RCC 7860 (cell line): ENCODE measurements around the gene SUSD5.
"Not testable (repeated sequence)": the region's sequence is repeated elsewhere in the genome, so short reads cannot be mapped to it uniquely, and the experiment has no call there.

Experiments
- DNase-seq: peaks from one replicate; pipeline ENCODE4 v3.0.0-alpha.2; 2015; ENCODE audit warnings: low spot score
- FAIRE-seq: peaks from 2 replicates; lab custom pipeline; 2012; peaks lifted over from hg19 to GRCh38; lab: Jason Lieb, UNC

SUSD5 gene

DNA sequence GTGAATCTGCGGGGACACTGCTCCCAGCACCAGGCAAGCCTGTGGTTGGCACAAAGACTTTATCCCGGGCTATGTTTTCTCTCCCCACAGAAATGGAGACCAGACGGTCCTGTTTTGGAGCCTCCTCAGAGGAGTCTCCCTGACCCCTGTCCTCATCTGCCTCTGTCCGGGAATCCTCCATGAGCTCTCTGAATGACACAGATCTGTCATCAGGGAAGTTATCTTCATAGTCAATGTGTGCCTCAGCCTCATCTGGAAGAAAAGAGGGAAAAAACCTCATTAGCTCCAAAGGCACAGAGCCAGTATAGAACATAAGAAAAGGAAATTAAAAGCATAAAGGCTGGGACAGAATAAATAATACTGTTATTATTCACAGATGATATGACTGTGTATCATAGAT, 64.8 kb downstream of the SUSD5 start:
- no peak for DNase-seq
- FAIRE-seq, result no peak

- DNase-seq (peak; percentile 57), FAIRE-seq (no peak)
These were observed 65.9 kb downstream of the SUSD5 start for GRCh38 chr3:33152363-33153360.

DNA sequence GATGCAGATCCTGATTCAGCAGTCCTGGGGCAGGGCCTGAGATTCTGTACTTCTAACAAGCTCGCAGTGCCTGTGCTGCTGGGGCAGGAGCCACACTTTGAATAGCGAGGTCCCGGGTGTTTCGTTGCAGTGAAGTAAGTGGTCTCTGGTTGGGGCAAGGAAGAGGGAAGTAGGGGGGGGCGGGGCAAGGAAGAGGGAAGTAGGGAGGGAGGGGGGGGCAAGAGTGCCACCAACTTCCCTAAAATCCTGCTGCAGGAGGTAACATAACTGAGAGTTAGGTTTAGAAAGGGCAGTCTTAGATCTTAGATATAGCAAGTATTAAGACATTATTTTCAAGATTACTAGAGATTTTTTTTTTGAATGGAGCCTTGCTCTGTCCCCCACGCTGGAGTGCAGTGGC, 69.3 kb downstream of the SUSD5 start:
- no peak for FAIRE-seq
- DNase-seq, result no peak

DNA sequence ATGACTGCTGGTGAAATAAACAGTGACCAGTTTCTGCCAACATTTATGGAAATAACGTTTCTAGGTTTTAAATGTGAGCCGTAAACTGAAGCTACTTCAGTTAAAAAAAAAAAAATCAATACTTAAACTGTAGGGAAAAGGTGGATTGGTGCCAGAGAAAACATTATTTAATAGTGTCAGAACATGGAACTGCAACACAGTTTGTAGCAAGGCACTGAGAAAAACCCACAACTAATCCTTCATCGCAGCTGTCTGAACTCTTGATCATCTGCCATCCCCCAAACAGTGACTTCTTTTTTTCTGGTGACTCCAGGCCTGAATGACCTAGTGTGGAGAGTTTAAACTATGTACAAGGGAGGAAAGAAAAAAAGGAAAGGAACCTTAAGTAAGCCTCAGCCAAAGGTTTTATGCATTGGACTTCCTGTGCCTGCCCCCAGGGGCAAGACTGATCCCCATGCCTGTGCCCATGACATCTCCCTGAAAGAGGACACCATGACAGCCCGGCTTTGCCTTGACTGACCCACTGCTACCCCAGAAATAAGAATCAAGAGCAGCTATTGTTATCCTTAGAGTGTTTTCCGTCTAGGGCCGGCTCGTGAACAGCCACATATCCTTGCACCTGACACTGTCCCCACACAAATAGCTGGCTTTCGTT, 71.7 kb downstream of the SUSD5 start:
- FAIRE-seq, result no peak
- DNase-seq, result no peak

DNA sequence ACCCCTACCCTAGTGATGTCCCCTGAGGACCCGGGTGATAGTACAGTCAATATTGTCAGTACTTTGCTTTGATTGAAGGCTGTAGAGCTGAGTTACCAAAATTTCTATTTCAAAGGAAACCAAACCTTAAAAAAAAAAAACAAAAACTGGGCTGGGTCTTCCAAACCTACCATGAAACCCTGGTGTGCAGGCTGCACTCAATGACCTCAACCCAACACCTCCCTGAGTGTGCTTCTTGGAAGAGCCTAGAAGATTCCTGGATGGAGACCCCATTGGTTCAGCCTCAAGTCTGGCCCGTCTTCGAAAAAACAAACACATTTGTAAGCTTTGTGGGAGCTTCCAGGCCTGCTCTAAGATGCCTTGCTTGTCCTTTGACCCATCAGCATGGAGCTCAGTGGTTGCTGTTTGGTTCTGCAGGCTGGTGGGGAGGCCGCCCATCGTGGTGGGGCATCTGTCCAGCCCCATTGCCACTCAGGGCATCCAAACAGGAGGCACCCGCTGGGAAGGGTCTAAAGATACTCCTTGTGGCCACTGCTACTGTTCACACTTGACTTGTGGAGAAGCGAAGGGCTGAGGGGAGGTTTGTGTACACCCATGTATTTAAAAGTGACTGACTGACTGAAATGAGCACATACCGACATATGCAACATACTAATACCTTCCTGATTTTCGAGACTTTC, 72.6 kb downstream of the SUSD5 start:
- no peak for FAIRE-seq

DNA sequence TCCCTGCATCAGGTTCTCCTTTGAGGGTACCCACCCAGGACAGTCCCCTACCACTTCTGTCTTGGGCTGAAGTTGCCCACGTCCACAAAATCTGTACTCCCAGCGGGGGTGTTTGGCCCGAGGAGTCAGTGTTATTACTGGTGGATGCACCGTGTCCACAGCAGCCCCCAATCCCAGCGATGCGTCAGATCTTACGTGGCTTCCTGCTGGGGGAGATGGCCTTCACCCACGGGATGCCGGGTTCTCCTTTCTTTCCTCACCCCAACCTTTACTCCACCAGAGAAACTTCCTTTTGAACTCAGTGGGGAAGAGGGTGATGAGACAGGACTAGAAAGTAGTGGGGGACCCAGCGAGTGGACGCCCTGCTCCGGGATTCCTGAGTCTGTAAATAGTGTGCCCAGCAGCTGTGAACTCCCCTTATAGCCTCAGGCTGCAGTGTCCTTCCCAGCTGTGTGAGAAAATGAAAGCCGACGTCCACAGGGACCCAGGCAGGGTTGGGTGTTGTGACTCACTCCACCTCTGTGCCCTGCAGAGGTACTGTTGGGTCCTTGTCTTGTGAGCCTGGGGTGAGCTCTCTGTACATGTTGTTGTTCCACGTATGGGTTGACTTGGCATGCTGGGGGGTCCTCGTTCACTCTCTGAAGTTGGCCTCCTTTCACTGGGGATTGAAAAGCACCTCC, 73.2 kb downstream of the SUSD5 start:
- DNase-seq (no peak), FAIRE-seq (no peak)

More for the DNA sequence above, 72.6 kb downstream of the SUSD5 start:
- no peak for DNase-seq

- FAIRE-seq (no peak), DNase-seq (no peak)
These were observed 74.2 kb downstream of the SUSD5 start for GRCh38 chr3:33144433-33144832.

- DNase-seq, result no peak
- FAIRE-seq, result no peak
These were observed 77.6 kb downstream of the SUSD5 start for GRCh38 chr3:33141006-33141405.

DNA sequence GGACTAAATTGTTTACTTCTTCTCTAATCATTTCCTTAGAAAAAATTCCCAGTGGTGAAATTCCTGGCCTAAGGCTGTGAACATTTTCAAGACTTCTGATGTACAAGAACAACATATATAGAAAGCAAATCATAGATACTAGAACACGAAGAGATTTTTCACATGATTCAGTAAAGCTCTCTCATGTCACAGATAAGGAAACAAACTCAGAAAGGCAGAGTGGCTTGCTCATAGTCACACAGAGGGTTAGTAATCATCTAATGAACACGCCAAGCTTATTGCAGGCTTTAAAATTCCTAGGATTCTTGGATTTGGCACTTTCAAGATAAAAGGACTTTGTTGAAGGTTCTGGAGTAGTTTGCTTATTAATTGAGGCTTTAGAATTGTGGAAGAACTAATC, 78.6 kb downstream of the SUSD5 start:
- DNase-seq (no peak), FAIRE-seq (no peak)

GRCh38 chr3:33139006-33139623, 79.5 kb downstream of the SUSD5 start:
- DNase-seq, FAIRE-seq: not testable (repeated sequence)

GRCh38 chr3:33137691-33138090, 80.9 kb downstream of the SUSD5 start:
- DNase-seq (no peak), FAIRE-seq (no peak)

DNA sequence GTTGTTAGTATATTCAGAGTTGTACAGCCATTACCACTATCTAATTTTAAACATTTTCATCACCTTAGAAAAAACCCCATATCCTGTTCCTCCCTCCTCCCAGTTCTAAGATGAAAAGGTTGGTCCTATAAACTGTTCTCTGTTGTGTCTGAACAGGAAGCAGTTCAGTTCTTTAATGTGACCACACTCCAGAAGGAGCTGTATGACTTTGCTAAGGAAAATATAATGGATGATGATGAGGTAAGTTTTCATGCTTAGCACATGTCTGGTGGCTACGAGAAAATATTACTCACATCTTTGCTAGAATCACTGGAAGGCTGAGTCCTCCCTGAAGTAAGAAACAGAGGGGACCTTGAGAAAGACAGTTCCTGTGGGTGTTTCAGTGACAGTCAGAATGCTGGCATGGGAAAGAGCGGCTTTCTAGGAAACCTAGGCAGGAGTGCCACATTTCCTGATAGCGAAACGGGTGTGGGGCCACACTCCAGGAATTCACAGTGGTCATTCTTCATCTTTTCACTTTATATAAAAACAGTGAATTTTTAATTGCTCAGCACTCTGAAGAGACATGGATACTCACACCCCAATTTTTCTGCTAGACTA, 84.5 kb downstream of the SUSD5 start:
- FAIRE-seq (no peak), DNase-seq (peak; percentile 8)

DNA sequence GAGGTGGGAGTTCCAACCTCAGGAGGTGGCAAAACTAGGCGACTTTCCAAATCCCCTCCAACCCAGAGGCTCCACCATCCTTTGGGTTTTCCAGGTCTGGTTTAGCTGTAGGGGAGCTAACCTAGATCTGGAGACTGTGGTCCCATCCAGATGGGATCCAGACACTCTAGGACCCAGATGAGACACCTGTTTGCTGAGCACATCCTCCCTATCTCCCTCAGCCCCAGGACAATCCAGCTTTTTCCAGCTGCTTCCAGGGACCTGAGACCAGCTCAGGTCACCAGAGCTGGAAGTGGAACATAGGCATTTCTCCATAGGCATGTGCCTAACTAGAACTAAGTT, 86.6 kb downstream of the SUSD5 start:
- DNase-seq (no peak), FAIRE-seq (no peak)

DNA sequence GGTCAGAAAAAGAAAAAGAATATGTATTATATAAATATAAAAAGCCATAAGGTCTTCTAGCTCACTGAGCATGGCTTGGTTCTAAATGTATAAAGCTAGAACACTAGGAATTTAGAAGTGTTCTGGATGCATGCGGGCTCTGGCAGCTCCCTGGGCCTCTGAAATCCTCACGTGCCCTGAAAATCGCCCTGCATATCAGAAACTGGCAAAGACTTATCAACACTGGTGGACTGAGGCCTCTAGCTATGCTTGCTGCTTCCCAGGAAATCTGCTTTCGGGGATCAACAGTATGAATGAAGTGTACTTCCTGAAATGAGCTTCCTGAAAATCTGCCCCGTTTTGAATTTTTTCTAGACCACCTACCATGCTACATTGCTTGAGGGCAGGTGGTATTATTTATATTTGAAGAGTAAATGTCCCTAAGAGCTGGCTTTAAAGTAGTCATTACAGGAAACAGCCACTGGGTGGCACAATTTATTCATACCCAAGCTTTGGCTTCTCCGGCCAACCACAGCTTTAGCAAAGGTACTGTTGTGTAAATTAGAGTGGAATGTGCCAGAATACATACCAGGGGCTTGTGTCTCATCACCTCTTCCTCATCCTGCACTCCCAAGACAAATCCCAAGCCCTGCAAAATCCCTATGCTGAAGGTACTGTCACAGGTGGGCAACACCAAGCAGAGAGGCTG, 87.1 kb downstream of the SUSD5 start:
- FAIRE-seq (peak; percentile 26), DNase-seq (peak; percentile 41)

DNA sequence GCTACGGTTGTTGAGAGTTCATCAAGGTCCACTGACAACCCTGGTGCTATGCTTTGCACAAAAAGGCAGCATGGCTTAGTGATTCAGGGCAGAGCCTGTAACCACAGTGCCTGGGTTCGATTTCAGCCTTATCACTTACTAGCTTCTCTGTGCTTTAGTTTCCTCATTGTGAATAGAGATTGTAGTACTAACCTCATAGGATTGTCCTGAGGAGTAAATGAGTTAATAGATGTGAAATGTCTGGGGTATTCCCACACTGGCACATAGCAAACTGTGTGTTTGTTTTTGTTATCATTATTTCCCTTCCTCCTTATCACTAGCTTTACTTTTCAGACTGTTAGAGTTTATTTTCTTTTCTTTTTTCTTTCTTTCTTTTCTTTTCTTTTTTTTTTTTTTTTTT, 88.5 kb downstream of the SUSD5 start:
- no peak for DNase-seq
- FAIRE-seq, result no peak

- FAIRE-seq, result no peak
- no peak for DNase-seq
These were observed 89.9 kb downstream of the SUSD5 start for GRCh38 chr3:33128706-33129105.

GRCh38 chr3:33125840-33126239, 92.8 kb downstream of the SUSD5 start:
- DNase-seq, result no peak
- FAIRE-seq, result no peak

- FAIRE-seq, result no peak
These were observed 94.0 kb downstream of the SUSD5 start for GRCh38 chr3:33124638-33125037.

GRCh38 chr3:33122991-33123390, 95.6 kb downstream of the SUSD5 start:
- FAIRE-seq, result no peak
- no peak for DNase-seq

More at GRCh38 chr3:33124638-33125037, 94.0 kb downstream of the SUSD5 start:
- no peak for DNase-seq

- no peak for DNase-seq
- no peak for FAIRE-seq
These were observed 98.7 kb downstream of the SUSD5 start for GRCh38 chr3:33119891-33120290.
